GM23338 (cell line): Measurements from ENCODE around the gene SP2. TPM values are rescaled to one million over a fixed set of nuclear protein-coding genes. Genes with fewer than 3 reads are reported as not detected.

Experiments
- ATAC-seq: fragments of 200-7000 bp; cut with Tn5 transposase; 3 replicates; pipeline ENCODE4 v1.9.1; 2020
- DNase-seq: peaks from one replicate; pipeline ENCODE4 v3.0.0-alpha.2; 2015; ENCODE audit warnings: low spot score
- H2AFZ ChIP-seq: fragments of 200-600 bp; sonication (generic); 2 replicates; pipeline ENCODE4 v1.8.0; 2016; ENCODE audit warnings: antibody characterized with exemption, mild to moderate bottlenecking, moderate library complexity
- H3F3A ChIP-seq: fragments of 200-600 bp; sonication (generic); replicated peaks from 2 replicates; pipeline ENCODE4 v1.8.0; 2017; ENCODE audit warnings: antibody characterized with exemption, mixed run types, low read depth
- H3K27ac ChIP-seq: fragments of 200-600 bp; sonication (generic); 2 replicates; pipeline ENCODE4 v1.6.1; 2016; ENCODE audit warnings: low read depth
- H3K27me3 ChIP-seq: fragments of 200-600 bp; sonication (generic); 2 replicates; pipeline ENCODE4 v1.8.0; 2016; ENCODE audit warnings: mild to moderate bottlenecking, mixed run types, moderate library complexity; ENCODE audit not compliant: insufficient read depth
- H3K36me3 ChIP-seq: fragments of 200-600 bp; sonication (generic); 2 replicates; pipeline ENCODE4 v1.8.0; 2016; ENCODE audit warnings: mild to moderate bottlenecking; ENCODE audit not compliant: insufficient read depth
- H3K4me1 ChIP-seq: fragments of 200-600 bp; sonication (generic); 2 replicates; pipeline ENCODE4 v1.8.0; 2016; ENCODE audit warnings: mild to moderate bottlenecking, moderate library complexity; ENCODE audit not compliant: insufficient read depth
- H3K4me2 ChIP-seq: fragments of 200-600 bp; sonication (generic); 2 replicates; pipeline ENCODE4 v1.7.1; 2017; ENCODE audit warnings: mixed run types
- H3K4me3 ChIP-seq: fragments of 200-600 bp; sonication (generic); 2 replicates; pipeline ENCODE4 v1.6.1; 2016; ENCODE audit warnings: mixed run types
- H3K79me2 ChIP-seq: fragments of 200-600 bp; sonication (generic); replicated peaks from 2 replicates; pipeline ENCODE4 v1.8.0; 2017; ENCODE audit warnings: mild to moderate bottlenecking; ENCODE audit not compliant: insufficient read depth
- H3K9me2 ChIP-seq: fragments of 200-600 bp; sonication (generic); 2 replicates; pipeline ENCODE4 v1.8.0; 2017; ENCODE audit not compliant: insufficient read depth
- H4K20me1 ChIP-seq: fragments of 200-600 bp; sonication (generic); replicated peaks from 2 replicates; pipeline ENCODE4 v1.8.0; 2017; ENCODE audit warnings: mild to moderate bottlenecking; ENCODE audit not compliant: insufficient read depth
- H3K27ac Mint-ChIP-seq: 2 replicates; pipeline ENCODE4 v1.8.0; 2020; ENCODE audit warnings: inconsistent platforms, mild to moderate bottlenecking, moderate library complexity, mixed read lengths
- H3K27me3 Mint-ChIP-seq: 3 replicates; pipeline ENCODE4 v1.8.0; 2022; ENCODE audit warnings: low read depth, mild to moderate bottlenecking, moderate library complexity, mixed read lengths, inconsistent platforms; ENCODE audit not compliant: insufficient read depth, poor library complexity
- H3K36me3 Mint-ChIP-seq: 3 replicates; pipeline ENCODE4 v1.8.0; 2021; ENCODE audit warnings: low read depth, mild to moderate bottlenecking, inconsistent platforms, moderate library complexity, mixed read lengths
- H3K4me1 Mint-ChIP-seq: 3 replicates; pipeline ENCODE4 v1.8.0; 2020; ENCODE audit warnings: mild to moderate bottlenecking, inconsistent platforms, mixed read lengths
- H3K4me3 Mint-ChIP-seq: 3 replicates; pipeline ENCODE4 v1.8.0; 2021; ENCODE audit warnings: moderate library complexity, mild to moderate bottlenecking, inconsistent platforms, mixed read lengths
- H3K9me3 Mint-ChIP-seq: 3 replicates; pipeline ENCODE4 v1.8.0; 2020; ENCODE audit warnings: moderate library complexity, mild to moderate bottlenecking, inconsistent platforms, mixed read lengths
- CREB1 ChIP-seq: fragments of 250-450 bp; sonication (Bioruptor Pico); IDR thresholded peaks from 2 replicates; pipeline ENCODE4 v1.5.0; 2020; ENCODE audit warnings: low read depth, mild to moderate bottlenecking, moderate library complexity
- EZH2 ChIP-seq: fragments of 200-600 bp; sonication (generic); IDR thresholded peaks from one replicate; pipeline ENCODE4 v1.8.0; 2017; ENCODE audit warnings: antibody characterized with exemption, mild to moderate bottlenecking, low read depth; ENCODE audit not compliant: unreplicated experiment
- EZH2phosphoT487 ChIP-seq: fragments of 200-600 bp; sonication (generic); IDR thresholded peaks from one replicate; pipeline ENCODE4 v1.8.1; 2018; ENCODE audit warnings: antibody characterized with exemption; ENCODE audit not compliant: unreplicated experiment
- JUNB ChIP-seq: IDR thresholded peaks from one replicate; pipeline ENCODE4 v1.6.1; 2016; ENCODE audit warnings: antibody characterized with exemption; ENCODE audit not compliant: unreplicated experiment
- NANOG ChIP-seq: IDR thresholded peaks from 2 replicates; pipeline ENCODE4 v1.6.1; 2016; ENCODE audit warnings: antibody characterized with exemption, borderline replicate concordance
- POLR2AphosphoS5 ChIP-seq: IDR thresholded peaks from 2 replicates; pipeline ENCODE4 v1.6.1; 2016; ENCODE audit warnings: antibody characterized with exemption, low read depth
- STAT1 ChIP-seq: IDR thresholded peaks from one replicate; pipeline ENCODE4 v1.6.1; 2016; ENCODE audit warnings: antibody characterized with exemption; ENCODE audit not compliant: unreplicated experiment
- ZNF114 ChIP-seq: fragments of 250-450 bp; sonication (Bioruptor Pico); IDR thresholded peaks from 2 replicates; pipeline ENCODE4 v1.5.0; 2020; ENCODE audit warnings: mild to moderate bottlenecking, moderate library complexity
- ZNF331 ChIP-seq: fragments of 250-450 bp; sonication (Bioruptor Pico); IDR thresholded peaks from 2 replicates; pipeline ENCODE4 v1.5.0; 2020; ENCODE audit warnings: low read depth, mild to moderate bottlenecking, moderate library complexity
- polyA plus RNA-seq: library from polyadenylated mRNA; unstranded; fragments of >200 nt; fragmentation: Nextera tagmentation; extraction: Ambion mirVana; gene quantifications from 2 replicates; pipeline ENCODE4 v1.2.1, GENCODE V29; 2016
- total RNA-seq: library from RNA; depleted of rRNA; stranded (reverse); fragments of >200 nt; shearing (Covaris generic); gene quantifications from 2 replicates; pipeline ENCODE4 v1.2.3, GENCODE V29; 2014
- TF ChIP-seq, protein P1 (sequence below), 2 experiments: fragments of 200-600 bp in 1 of 2; sonication (generic) in 1 of 2; conservative IDR thresholded peaks; 2 replicates each; pipeline versions ENCODE4 v1.5.1 to v1.6.1; 2016 to 2017; ENCODE audit warnings: antibody characterized with exemption in 2 of 2, low read depth in 2 of 2, mild to moderate bottlenecking in 2 of 2, moderate library complexity in 1 of 2
- TF ChIP-seq, protein P2 (sequence below): IDR thresholded peaks from one replicate; pipeline ENCODE4 v1.6.1; 2018; ENCODE audit warnings: antibody characterized with exemption; ENCODE audit not compliant: unreplicated experiment
- TF ChIP-seq, protein P3 (sequence below): IDR thresholded peaks from 2 replicates; pipeline ENCODE4 v1.6.1; 2016; ENCODE audit warnings: antibody characterized with exemption
- TF ChIP-seq, protein P4 (sequence below): fragments of 250-450 bp; sonication (Bioruptor Pico); IDR thresholded peaks from 2 replicates; pipeline ENCODE4 v1.5.0; 2020; ENCODE audit warnings: mild to moderate bottlenecking, moderate library complexity

The SP2 gene
- total and polyA plus RNA-seq, 2 experiments from 2014 or later = 6.0 to 12.9 TPM

DNA sequence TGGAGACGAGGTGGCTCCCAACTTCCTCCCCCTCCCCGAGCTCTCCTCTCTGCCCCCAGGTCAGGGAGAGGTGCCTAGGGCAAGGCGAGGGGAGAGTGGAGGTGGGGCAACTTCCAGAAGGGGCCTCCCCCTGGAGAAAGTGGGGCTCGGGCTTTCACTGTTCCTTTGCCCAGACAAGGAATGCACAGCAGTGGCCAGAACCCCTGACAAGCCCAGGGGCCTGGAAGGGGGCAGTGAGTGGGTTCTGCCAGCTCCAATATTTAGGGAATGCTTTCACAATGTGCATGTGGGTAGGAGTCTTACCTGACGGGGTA lies 11.7 kb upstream of the SP2 start:
- Mint-ChIP-seq H3K27ac (no peak overlapping the region), H3K9me3 (no peaks in the 10 kb centered on the region)
- H3K4me2 ChIP-seq = peak overlapping the region; percentile 69

More for the DNA sequence above, 11.7 kb upstream of the SP2 start:
- TF ChIP-seq, protein P1, sequence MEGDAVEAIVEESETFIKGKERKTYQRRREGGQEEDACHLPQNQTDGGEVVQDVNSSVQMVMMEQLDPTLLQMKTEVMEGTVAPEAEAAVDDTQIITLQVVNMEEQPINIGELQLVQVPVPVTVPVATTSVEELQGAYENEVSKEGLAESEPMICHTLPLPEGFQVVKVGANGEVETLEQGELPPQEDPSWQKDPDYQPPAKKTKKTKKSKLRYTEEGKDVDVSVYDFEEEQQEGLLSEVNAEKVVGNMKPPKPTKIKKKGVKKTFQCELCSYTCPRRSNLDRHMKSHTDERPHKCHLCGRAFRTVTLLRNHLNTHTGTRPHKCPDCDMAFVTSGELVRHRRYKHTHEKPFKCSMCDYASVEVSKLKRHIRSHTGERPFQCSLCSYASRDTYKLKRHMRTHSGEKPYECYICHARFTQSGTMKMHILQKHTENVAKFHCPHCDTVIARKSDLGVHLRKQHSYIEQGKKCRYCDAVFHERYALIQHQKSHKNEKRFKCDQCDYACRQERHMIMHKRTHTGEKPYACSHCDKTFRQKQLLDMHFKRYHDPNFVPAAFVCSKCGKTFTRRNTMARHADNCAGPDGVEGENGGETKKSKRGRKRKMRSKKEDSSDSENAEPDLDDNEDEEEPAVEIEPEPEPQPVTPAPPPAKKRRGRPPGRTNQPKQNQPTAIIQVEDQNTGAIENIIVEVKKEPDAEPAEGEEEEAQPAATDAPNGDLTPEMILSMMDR (conservative IDR thresholded peaks at IDR 0.05; ENCODE audit: low read depth in 2 of 2) = no peak
- TF ChIP-seq JUNB = no peak
- TF ChIP-seq NANOG = no peak
- TF ChIP-seq EZH2 = no peak
- TF ChIP-seq, protein P2, sequence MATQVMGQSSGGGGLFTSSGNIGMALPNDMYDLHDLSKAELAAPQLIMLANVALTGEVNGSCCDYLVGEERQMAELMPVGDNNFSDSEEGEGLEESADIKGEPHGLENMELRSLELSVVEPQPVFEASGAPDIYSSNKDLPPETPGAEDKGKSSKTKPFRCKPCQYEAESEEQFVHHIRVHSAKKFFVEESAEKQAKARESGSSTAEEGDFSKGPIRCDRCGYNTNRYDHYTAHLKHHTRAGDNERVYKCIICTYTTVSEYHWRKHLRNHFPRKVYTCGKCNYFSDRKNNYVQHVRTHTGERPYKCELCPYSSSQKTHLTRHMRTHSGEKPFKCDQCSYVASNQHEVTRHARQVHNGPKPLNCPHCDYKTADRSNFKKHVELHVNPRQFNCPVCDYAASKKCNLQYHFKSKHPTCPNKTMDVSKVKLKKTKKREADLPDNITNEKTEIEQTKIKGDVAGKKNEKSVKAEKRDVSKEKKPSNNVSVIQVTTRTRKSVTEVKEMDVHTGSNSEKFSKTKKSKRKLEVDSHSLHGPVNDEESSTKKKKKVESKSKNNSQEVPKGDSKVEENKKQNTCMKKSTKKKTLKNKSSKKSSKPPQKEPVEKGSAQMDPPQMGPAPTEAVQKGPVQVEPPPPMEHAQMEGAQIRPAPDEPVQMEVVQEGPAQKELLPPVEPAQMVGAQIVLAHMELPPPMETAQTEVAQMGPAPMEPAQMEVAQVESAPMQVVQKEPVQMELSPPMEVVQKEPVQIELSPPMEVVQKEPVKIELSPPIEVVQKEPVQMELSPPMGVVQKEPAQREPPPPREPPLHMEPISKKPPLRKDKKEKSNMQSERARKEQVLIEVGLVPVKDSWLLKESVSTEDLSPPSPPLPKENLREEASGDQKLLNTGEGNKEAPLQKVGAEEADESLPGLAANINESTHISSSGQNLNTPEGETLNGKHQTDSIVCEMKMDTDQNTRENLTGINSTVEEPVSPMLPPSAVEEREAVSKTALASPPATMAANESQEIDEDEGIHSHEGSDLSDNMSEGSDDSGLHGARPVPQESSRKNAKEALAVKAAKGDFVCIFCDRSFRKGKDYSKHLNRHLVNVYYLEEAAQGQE = no peak
- no peak for TF ChIP-seq ZNF114 (CRISPR knock-in tag)
- TF ChIP-seq EZH2phosphoT487 = no peak
- TF ChIP-seq STAT1 = no peak
- TF ChIP-seq, protein P3, sequence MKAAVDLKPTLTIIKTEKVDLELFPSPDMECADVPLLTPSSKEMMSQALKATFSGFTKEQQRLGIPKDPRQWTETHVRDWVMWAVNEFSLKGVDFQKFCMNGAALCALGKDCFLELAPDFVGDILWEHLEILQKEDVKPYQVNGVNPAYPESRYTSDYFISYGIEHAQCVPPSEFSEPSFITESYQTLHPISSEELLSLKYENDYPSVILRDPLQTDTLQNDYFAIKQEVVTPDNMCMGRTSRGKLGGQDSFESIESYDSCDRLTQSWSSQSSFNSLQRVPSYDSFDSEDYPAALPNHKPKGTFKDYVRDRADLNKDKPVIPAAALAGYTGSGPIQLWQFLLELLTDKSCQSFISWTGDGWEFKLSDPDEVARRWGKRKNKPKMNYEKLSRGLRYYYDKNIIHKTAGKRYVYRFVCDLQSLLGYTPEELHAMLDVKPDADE = no peak
- TF ChIP-seq POLR2AphosphoS5 = no peak
- TF ChIP-seq, protein P4, sequence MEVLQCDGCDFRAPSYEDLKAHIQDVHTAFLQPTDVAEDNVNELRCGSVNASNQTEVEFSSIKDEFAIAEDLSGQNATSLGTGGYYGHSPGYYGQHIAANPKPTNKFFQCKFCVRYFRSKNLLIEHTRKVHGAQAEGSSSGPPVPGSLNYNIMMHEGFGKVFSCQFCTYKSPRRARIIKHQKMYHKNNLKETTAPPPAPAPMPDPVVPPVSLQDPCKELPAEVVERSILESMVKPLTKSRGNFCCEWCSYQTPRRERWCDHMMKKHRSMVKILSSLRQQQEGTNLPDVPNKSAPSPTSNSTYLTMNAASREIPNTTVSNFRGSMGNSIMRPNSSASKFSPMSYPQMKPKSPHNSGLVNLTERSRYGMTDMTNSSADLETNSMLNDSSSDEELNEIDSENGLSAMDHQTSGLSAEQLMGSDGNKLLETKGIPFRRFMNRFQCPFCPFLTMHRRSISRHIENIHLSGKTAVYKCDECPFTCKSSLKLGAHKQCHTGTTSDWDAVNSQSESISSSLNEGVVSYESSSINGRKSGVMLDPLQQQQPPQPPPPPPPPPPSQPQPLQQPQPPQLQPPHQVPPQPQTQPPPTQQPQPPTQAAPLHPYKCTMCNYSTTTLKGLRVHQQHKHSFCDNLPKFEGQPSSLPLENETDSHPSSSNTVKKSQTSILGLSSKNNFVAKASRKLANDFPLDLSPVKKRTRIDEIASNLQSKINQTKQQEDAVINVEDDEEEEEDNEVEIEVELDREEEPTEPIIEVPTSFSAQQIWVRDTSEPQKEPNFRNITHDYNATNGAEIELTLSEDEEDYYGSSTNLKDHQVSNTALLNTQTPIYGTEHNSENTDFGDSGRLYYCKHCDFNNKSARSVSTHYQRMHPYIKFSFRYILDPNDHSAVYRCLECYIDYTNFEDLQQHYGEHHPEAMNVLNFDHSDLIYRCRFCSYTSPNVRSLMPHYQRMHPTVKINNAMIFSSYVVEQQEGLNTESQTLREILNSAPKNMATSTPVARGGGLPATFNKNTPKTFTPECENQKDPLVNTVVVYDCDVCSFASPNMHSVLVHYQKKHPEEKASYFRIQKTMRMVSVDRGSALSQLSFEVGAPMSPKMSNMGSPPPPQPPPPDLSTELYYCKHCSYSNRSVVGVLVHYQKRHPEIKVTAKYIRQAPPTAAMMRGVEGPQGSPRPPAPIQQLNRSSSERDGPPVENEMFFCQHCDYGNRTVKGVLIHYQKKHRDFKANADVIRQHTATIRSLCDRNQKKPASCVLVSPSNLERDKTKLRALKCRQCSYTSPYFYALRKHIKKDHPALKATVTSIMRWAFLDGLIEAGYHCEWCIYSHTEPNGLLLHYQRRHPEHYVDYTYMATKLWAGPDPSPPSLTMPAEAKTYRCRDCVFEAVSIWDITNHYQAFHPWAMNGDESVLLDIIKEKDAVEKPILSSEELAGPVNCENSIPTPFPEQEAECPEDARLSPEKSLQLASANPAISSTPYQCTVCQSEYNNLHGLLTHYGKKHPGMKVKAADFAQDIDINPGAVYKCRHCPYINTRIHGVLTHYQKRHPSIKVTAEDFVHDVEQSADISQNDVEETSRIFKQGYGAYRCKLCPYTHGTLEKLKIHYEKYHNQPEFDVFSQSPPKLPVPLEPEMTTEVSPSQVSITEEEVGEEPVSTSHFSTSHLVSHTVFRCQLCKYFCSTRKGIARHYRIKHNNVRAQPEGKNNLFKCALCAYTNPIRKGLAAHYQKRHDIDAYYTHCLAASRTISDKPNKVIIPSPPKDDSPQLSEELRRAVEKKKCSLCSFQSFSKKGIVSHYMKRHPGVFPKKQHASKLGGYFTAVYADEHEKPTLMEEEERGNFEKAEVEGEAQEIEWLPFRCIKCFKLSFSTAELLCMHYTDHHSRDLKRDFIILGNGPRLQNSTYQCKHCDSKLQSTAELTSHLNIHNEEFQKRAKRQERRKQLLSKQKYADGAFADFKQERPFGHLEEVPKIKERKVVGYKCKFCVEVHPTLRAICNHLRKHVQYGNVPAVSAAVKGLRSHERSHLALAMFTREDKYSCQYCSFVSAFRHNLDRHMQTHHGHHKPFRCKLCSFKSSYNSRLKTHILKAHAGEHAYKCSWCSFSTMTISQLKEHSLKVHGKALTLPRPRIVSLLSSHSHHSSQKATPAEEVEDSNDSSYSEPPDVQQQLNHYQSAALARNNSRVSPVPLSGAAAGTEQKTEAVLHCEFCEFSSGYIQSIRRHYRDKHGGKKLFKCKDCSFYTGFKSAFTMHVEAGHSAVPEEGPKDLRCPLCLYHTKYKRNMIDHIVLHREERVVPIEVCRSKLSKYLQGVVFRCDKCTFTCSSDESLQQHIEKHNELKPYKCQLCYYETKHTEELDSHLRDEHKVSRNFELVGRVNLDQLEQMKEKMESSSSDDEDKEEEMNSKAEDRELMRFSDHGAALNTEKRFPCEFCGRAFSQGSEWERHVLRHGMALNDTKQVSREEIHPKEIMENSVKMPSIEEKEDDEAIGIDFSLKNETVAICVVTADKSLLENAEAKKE = no peak
- TF ChIP-seq ZNF331 (CRISPR knock-in tag) = no peak
- no peak for TF ChIP-seq CREB1
- peak; percentile 18 for ATAC-seq
- no peaks in the 10 kb centered on the region for H3K36me3 Mint-ChIP-seq
- H3K27me3 Mint-ChIP-seq = peaks cover 20% of the 10 kb centered on the region
- no peaks in the 10 kb centered on the region for H3K27me3 ChIP-seq
- no peaks in the 10 kb centered on the region for H3K36me3 ChIP-seq
- H3K4me1 ChIP-seq = peaks cover 16% of the 10 kb centered on the region
- no peaks in the 10 kb centered on the region for H3K9me2 ChIP-seq
- no peak overlapping the region for H3K4me3 ChIP-seq
- no peak for DNase-seq
- peaks cover 22% of the 10 kb centered on the region for H3K4me1 Mint-ChIP-seq
- no peak overlapping the region for H3K4me3 Mint-ChIP-seq
- H3K27ac ChIP-seq = no peak overlapping the region
- no peaks in the 10 kb centered on the region for H4K20me1 ChIP-seq
- peak overlapping the region; percentile 85; the same call in 1 of the 2 replicates for H2AFZ ChIP-seq
- H3K79me2 ChIP-seq = no peaks in the 10 kb centered on the region
- H3F3A ChIP-seq = 0 out of 2 replicates have a peak, but pooled peaks cover 2% of the 10 kb centered on the region
